ENCODE measurements around the gene HKDC1. TPM values are rescaled to one million over a fixed set of nuclear protein-coding genes. Genes with fewer than 3 reads are reported as not detected.

Gene HKDC1
- total and polyA plus RNA-seq, 10 of the 15 experiments (the other 5 are each of a cell fraction or from before 2014, with no cell fraction given): 0.04 to 0.34 (median 0.13) TPM; not detected in 5

DNA sequence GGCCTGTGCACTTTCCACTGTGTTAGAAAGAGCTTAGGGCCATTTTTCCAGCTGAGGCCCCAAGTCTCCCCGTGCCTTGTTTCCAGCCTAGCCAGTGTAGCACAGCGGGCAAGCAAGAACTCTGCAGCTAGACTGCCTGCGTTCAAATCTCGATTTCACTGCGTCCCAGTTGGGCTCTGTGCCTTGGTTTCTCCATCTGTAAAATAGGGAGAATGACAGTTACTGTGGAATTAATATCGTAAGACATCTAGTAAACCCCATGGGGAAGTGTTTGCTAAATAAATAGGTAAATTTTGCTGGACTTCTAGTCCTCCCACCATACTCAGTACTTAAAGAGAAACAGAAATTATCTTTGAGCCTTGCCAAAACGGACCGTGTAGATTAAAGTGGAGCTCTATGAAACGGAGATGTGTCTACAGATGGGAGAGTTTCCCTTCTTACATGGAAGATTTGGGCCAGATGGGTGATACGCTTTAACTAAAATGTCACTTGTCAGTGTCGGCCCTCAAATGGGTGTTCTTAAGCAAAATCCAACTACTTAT, 3.5 kb upstream of the HKDC1 start:
- Histone ChIP-seq H3K9ac (ENCODE audit: control insufficient read depth, insufficient read depth, low read length) (no peak overlapping the region), H2AFZ (ENCODE audit: control insufficient read depth, low read depth, low read length) (no peak overlapping the region), H3K4me1 (ENCODE audit: control insufficient read depth, insufficient read depth, low read length) (peaks cover 3% of the 10 kb centered on the region), H3K4me3 (no peak overlapping the region), H3K27me3 (replicated peaks in 1 of 2; ENCODE audit: control insufficient read depth in 2 of 2, insufficient read depth in 2 of 2, low read length in 1 of 2) (no peaks in the 10 kb centered on the region), H3K36me3 (ENCODE audit: control insufficient read depth in 2 of 2, insufficient read depth in 2 of 2, low read length in 1 of 2) (no peaks in the 10 kb centered on the region), H3K4me2 (ENCODE audit: control insufficient read depth, insufficient read depth) (no peak overlapping the region), H3K9me3 (replicated peaks; ENCODE audit: control insufficient read depth, insufficient read depth, low read length) (no peaks in the 10 kb centered on the region; the same call in 2 of the 3 replicates), H3K27ac (ENCODE audit: control insufficient read depth, insufficient read depth) (no peak overlapping the region), H4K20me1 (ENCODE audit: control insufficient read depth, insufficient read depth) (no peaks in the 10 kb centered on the region), H3K79me2 (ENCODE audit: control insufficient read depth, insufficient read depth, low read length) (no peaks in the 10 kb centered on the region)
- in situ Hi-C loops (cut with MboI): no loop called here
- intact Hi-C loops (cut with micrococcal nuclease; ENCODE audit: unreplicated experiment): no loop called here
- RAD21 ChIA-PET (ENCODE audit: unreplicated experiment): interaction anchor here (0.6 to 2.4 kb wide), 3 partner anchors 12 to 213 kb away, joined by 3 to 11 read pairs (median 3); no protein-coding TSS in a partner anchor
- CTCF ChIA-PET: interaction anchor here (1.1 to 2.0 kb wide), 3 partner anchors 11 to 212 kb away, joined by 4 read pairs; no protein-coding TSS in a partner anchor
- FAIRE-seq: no peak
- no peak for ATAC-seq
- 49% methylated on average over 11 of the region's 11 CpGs for whole genome bisulfite sequencing (ENCODE audit: insufficient coverage, insufficient replicate concordance, low lambda C conversion rate, missing lambda C conversion rate)
- SMC1A ChIA-PET (ENCODE audit: uncharacterized antibody, unreplicated experiment): interaction anchor here (1.0 to 3.1 kb wide), 4 partner anchors 9 to 94 kb away, joined by 3 to 10 read pairs (median 3); no protein-coding TSS in a partner anchor
- no TSS peak for BruUV-seq (replicated peaks)
- DNase-seq (ENCODE audit: low read depth, low spot score): no peak
- POLR2A ChIA-PET: no interaction called here
- TF ChIP-seq, protein P1, sequence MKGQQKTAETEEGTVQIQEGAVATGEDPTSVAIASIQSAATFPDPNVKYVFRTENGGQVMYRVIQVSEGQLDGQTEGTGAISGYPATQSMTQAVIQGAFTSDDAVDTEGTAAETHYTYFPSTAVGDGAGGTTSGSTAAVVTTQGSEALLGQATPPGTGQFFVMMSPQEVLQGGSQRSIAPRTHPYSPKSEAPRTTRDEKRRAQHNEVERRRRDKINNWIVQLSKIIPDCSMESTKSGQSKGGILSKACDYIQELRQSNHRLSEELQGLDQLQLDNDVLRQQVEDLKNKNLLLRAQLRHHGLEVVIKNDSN (IDR thresholded peaks at IDR 0.05; ENCODE audit: borderline replicate concordance, extremely low read length, insufficient read depth, low read depth, low read length): no peak
- TF ChIP-seq CHD4 (IDR thresholded peaks at IDR 0.05) (no peak), ZBTB40 (IDR thresholded peaks at IDR 0.05; ENCODE audit: borderline replicate concordance) (no peak), GABPA (IDR thresholded peaks at IDR 0.05; ENCODE audit: low read depth) (no peak), ATF2 (IDR thresholded peaks at IDR 0.05; ENCODE audit: low read length) (no peak), NR2F1 (conservative IDR thresholded peaks at IDR 0.05) (no peak), MTA2 (IDR thresholded peaks at IDR 0.05; ENCODE audit: low read depth) (no peak), MYC (IDR thresholded peaks at IDR 0.05; ENCODE audit: insufficient read depth, insufficient read length, insufficient replicate concordance, low read length, severe bottlenecking) (no peak), SKIL (IDR thresholded peaks at IDR 0.05; ENCODE audit: low read depth, poor library complexity, severe bottlenecking) (no peak), SP1 (IDR thresholded peaks at IDR 0.05; ENCODE audit: low read depth, low read length) (no peak), SMC3 (IDR thresholded peaks at IDR 0.05; ENCODE audit: borderline replicate concordance, low read length) (no peak), MTA3 (IDR thresholded peaks at IDR 0.05; ENCODE audit: borderline replicate concordance, low read length) (no peak), POLR2A (IDR thresholded peaks at IDR 0.05; ENCODE audit: low read depth, low read length) (no peak), CEBPB (IDR thresholded peaks at IDR 0.05; ENCODE audit: borderline replicate concordance in 1 of 2, low read depth in 2 of 2, low read length in 2 of 2) (no peak), HDGF (IDR thresholded peaks at IDR 0.05) (no peak), YY1 (IDR thresholded peaks at IDR 0.05; ENCODE audit: low read depth, low read length) (no peak), ZSCAN29 (IDR thresholded peaks at IDR 0.05) (no peak)

Measured in GM12878 (cell line).